ENCODE measurements around the gene IBTK. TPM values are rescaled to one million over a fixed set of nuclear protein-coding genes. Genes with fewer than 3 reads are reported as not detected.

Gene IBTK
- polyA plus RNA-seq, 3 donors: 7.0 to 20.2 (median 13.1) TPM

DNA sequence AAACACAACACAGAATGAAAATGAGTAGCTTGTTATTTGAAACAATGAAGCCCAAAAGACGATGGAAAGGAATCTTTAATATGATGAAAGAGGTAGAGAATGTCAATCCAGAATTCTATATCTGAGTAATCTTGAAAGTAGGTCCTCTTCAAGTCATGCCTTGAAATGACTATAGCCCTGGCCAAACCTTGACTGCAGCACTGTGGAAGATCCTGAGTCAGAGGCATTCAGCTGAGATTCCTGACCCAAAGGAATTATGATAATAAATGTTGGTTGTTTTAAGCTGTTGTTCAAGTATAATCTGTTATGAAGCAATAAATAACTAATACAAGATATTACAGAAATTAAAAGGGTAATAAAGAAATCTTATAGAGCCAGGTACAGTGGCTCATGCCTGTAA is 64.8 kb downstream of the IBTK start:
- no peak for DNase-seq
- H3K79me2 ChIP-seq (ENCODE audit: insufficient read depth, low read length): no peaks in the 10 kb centered on the region
- no peak overlapping the region for H3K27ac Mint-ChIP-seq
- H3K4me2 ChIP-seq (replicated peaks; ENCODE audit: extremely low read depth, low read length, poor library complexity, severe bottlenecking): no peak overlapping the region
- TF ChIP-seq, protein P1, sequence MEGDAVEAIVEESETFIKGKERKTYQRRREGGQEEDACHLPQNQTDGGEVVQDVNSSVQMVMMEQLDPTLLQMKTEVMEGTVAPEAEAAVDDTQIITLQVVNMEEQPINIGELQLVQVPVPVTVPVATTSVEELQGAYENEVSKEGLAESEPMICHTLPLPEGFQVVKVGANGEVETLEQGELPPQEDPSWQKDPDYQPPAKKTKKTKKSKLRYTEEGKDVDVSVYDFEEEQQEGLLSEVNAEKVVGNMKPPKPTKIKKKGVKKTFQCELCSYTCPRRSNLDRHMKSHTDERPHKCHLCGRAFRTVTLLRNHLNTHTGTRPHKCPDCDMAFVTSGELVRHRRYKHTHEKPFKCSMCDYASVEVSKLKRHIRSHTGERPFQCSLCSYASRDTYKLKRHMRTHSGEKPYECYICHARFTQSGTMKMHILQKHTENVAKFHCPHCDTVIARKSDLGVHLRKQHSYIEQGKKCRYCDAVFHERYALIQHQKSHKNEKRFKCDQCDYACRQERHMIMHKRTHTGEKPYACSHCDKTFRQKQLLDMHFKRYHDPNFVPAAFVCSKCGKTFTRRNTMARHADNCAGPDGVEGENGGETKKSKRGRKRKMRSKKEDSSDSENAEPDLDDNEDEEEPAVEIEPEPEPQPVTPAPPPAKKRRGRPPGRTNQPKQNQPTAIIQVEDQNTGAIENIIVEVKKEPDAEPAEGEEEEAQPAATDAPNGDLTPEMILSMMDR (IDR thresholded peaks at IDR 0.05): no peak
- no peaks in the 10 kb centered on the region for H3K4me1 ChIP-seq (ENCODE audit: control insufficient read depth in 1 of 2, insufficient read depth in 2 of 2, low read length in 2 of 2)
- H3K9me3 Mint-ChIP-seq: no peaks in the 10 kb centered on the region
- intact Hi-C loops (cut with micrococcal nuclease): no loop called here
- H3K27me3 ChIP-seq (ENCODE audit: control insufficient read depth in 2 of 2, insufficient read depth in 2 of 2, low read length in 2 of 2): no peaks in the 10 kb centered on the region
- H4K20me1 ChIP-seq (ENCODE audit: insufficient read depth, low read length): no peaks in the 10 kb centered on the region
- peaks cover 63 to 68% of the 10 kb centered on the region in 2 donors for H3K36me3 Mint-ChIP-seq
- no CpG with 5 or more reads among the region's 1 CpG for WGBS (ENCODE audit: insufficient coverage)
- no peak overlapping the region for H3K4me3 Mint-ChIP-seq
- no peak overlapping the region for H3K4me3 ChIP-seq (replicated peaks in 1 of 3; ENCODE audit: low read depth in 2 of 3, low read length in 3 of 3)
- peaks cover 82 to 90% of the 10 kb centered on the region in 2 donors for H3K36me3 ChIP-seq (replicated peaks in 1 of 2; ENCODE audit: control insufficient read depth in 1 of 2, insufficient read depth in 2 of 2, low read length in 2 of 2)
- no peaks in the 10 kb centered on the region for H3K4me1 Mint-ChIP-seq
- H3K9me3 ChIP-seq (replicated peaks in 1 of 2; ENCODE audit: control insufficient read depth in 1 of 2, insufficient read depth in 1 of 2, low read length in 2 of 2): no peaks in the 10 kb centered on the region
- H3K27ac ChIP-seq (ENCODE audit: low read depth in 1 of 2, low read length in 2 of 2): no peak overlapping the region
- no peaks in the 10 kb centered on the region for H3K27me3 Mint-ChIP-seq (ENCODE audit: low read depth in 3 of 3)
- no peak overlapping the region for H2AFZ ChIP-seq (ENCODE audit: insufficient read depth, low read depth, low read length, poor library complexity, severe bottlenecking)
- no peak overlapping the region for H3K9ac ChIP-seq (ENCODE audit: insufficient read depth, low read length, poor library complexity, severe bottlenecking)

DNA sequence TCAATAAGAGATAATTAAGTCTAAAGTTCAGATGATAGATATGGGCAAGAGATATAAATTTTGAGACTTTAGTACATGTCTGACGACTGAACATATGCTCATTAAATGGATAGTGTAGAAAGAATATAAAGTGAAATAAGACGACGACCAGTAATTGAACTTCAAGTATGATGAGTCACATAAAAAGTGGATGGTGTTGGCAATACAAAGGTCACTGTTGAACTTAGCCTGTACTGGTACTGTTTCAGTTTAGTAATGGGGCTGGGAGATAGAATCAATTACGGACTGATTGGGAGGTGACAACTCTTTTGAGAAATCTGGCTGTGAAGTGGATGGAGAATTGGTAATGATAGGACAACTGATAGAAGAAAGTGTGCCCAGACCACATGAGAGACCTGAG is 68.1 kb downstream of the IBTK start:
- Mint-ChIP-seq H3K27me3 (ENCODE audit: low read depth in 3 of 3) (no peaks in the 10 kb centered on the region), H3K27ac (no peak overlapping the region), H3K4me3 (no peak overlapping the region), H3K4me1 (no peaks in the 10 kb centered on the region), H3K9me3 (no peaks in the 10 kb centered on the region), H3K36me3 (peaks cover 57 to 71% of the 10 kb centered on the region in 2 donors)
- Histone ChIP-seq H3K27me3 (ENCODE audit: control insufficient read depth in 2 of 2, insufficient read depth in 2 of 2, low read length in 2 of 2) (no peaks in the 10 kb centered on the region), H3K4me1 (ENCODE audit: control insufficient read depth in 1 of 2, insufficient read depth in 2 of 2, low read length in 2 of 2) (no peaks in the 10 kb centered on the region), H3K9ac (ENCODE audit: insufficient read depth, low read length, poor library complexity, severe bottlenecking) (no peak overlapping the region), H3K4me2 (replicated peaks; ENCODE audit: extremely low read depth, low read length, poor library complexity, severe bottlenecking) (no peak overlapping the region), H4K20me1 (ENCODE audit: insufficient read depth, low read length) (no peaks in the 10 kb centered on the region), H3K9me3 (replicated peaks in 1 of 2; ENCODE audit: control insufficient read depth in 1 of 2, insufficient read depth in 1 of 2, low read length in 2 of 2) (no peaks in the 10 kb centered on the region), H3K27ac (ENCODE audit: low read depth in 1 of 2, low read length in 2 of 2) (no peak overlapping the region), H3K79me2 (ENCODE audit: insufficient read depth, low read length) (no peaks in the 10 kb centered on the region), H3K36me3 (replicated peaks in 1 of 2; ENCODE audit: control insufficient read depth in 1 of 2, insufficient read depth in 2 of 2, low read length in 2 of 2) (peaks cover 73 to 92% of the 10 kb centered on the region in 2 donors), H2AFZ (ENCODE audit: insufficient read depth, low read depth, low read length, poor library complexity, severe bottlenecking) (no peak overlapping the region), H3K4me3 (replicated peaks in 1 of 3; ENCODE audit: low read depth in 2 of 3, low read length in 3 of 3) (no peak overlapping the region)
- TF ChIP-seq, protein P1 (IDR thresholded peaks at IDR 0.05): no peak
- 97% methylated on average over 4 of the region's 4 CpGs for WGBS (ENCODE audit: insufficient coverage)
- intact Hi-C loops (cut with micrococcal nuclease): no loop called here
- no peak for DNase-seq

Measured in CD14-positive monocyte (primary cell).